ENCODE results near the gene SYVN1.

GRCh38 chr11:65167656-65168055, 33.3 kb upstream of the SYVN1 start:
- TF ChIP-seq CTCF (IDR thresholded peaks at IDR 0.05) = no peak
- TF ChIP-seq POLR2AphosphoS5 (IDR thresholded peaks at IDR 0.05) = no peak
